Fibroblast of lung (primary cell): ENCODE results near the gene CDC26.

Experiments
- CTCF ChIP-seq, 2 donors: IDR thresholded peaks in 1 of 2; conservative IDR thresholded peaks in 1 of 2; 1 replicate in 1 of 2; 2 replicates in 1 of 2; pipeline ENCODE4 v1.5.1; 2011 to 2012; ENCODE audit warnings: low read length in 2 of 2, control low read depth in 1 of 2, inconsistent platforms in 1 of 2, low read depth in 1 of 2, mild to moderate bottlenecking in 1 of 2
- EZH2 ChIP-seq: IDR thresholded peaks from 2 replicates; pipeline ENCODE4 v1.5.1; 2012; ENCODE audit warnings: low read length, control low read depth, mild to moderate bottlenecking; ENCODE audit errors: missing control alignments

DNA sequence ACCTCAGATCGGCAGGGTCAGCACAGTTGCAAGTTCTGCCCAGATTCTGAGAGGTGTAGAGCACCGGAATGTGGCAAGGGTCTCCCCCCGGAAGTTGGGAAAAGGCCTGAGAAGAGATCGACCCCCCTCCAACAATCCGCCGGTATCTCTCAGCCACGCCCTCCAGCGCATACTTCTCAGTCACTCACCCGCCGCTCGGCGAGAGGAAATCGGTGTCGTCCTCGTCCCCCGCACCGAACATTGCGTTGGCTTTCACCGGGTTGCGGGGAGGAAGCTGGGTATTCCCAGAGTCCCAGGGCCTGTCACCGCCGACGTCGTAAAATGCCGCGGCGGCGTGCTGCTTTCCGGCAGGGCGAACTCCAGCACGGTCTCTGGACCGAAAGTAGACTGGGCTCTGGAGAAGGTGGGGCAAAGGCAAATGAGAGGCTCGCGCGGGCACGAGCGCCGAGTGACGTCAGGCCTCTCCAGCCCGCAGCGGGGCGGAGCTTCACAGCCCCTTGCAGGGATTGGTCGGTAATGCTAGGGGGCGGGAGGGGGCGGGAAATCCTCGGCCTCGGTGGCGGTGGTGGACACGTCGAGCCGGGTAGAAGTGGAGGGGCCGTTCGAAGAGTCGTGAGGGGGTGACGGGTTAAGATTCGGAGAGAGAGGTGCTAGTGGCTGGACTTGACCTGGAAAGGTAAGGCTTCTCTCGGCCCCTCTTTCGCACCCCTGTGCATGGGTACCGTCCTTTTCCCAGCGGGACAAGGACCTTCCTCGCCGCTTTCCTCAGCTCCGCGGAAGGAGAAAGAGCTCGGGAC is 54.2 kb downstream of the CDC26 start, which contains the start of the genes FKBP15 and SLC31A1:
- TF ChIP-seq EZH2 (no peak), CTCF (conservative IDR thresholded peaks at IDR 0.05 in 1 of 2, IDR thresholded peaks at IDR 0.05 in 1 of 2; ENCODE audit: low read depth in 1 of 2, low read length in 2 of 2) (no peak)
